GM23338 (cell line): Measurements from ENCODE around the gene SIN3B. TPM values are rescaled to one million over a fixed set of nuclear protein-coding genes. Genes with fewer than 3 reads are reported as not detected.

Source experiments
- ATAC-seq: fragments of 200-7000 bp; cut with Tn5 transposase; 3 replicates; pipeline ENCODE4 v1.9.1; 2020
- DNase-seq: peaks from one replicate; pipeline ENCODE4 v3.0.0-alpha.2; 2015; ENCODE audit warnings: low spot score
- H2AFZ ChIP-seq: fragments of 200-600 bp; sonication (generic); 2 replicates; pipeline ENCODE4 v1.8.0; 2016; ENCODE audit warnings: antibody characterized with exemption, mild to moderate bottlenecking, moderate library complexity
- H3F3A ChIP-seq: fragments of 200-600 bp; sonication (generic); replicated peaks from 2 replicates; pipeline ENCODE4 v1.8.0; 2017; ENCODE audit warnings: antibody characterized with exemption, mixed run types, low read depth
- H3K27ac ChIP-seq: fragments of 200-600 bp; sonication (generic); 2 replicates; pipeline ENCODE4 v1.6.1; 2016; ENCODE audit warnings: low read depth
- H3K27me3 ChIP-seq: fragments of 200-600 bp; sonication (generic); 2 replicates; pipeline ENCODE4 v1.8.0; 2016; ENCODE audit warnings: mild to moderate bottlenecking, mixed run types, moderate library complexity; ENCODE audit not compliant: insufficient read depth
- H3K36me3 ChIP-seq: fragments of 200-600 bp; sonication (generic); 2 replicates; pipeline ENCODE4 v1.8.0; 2016; ENCODE audit warnings: mild to moderate bottlenecking; ENCODE audit not compliant: insufficient read depth
- H3K4me1 ChIP-seq: fragments of 200-600 bp; sonication (generic); 2 replicates; pipeline ENCODE4 v1.8.0; 2016; ENCODE audit warnings: mild to moderate bottlenecking, moderate library complexity; ENCODE audit not compliant: insufficient read depth
- H3K4me2 ChIP-seq: fragments of 200-600 bp; sonication (generic); 2 replicates; pipeline ENCODE4 v1.7.1; 2017; ENCODE audit warnings: mixed run types
- H3K4me3 ChIP-seq: fragments of 200-600 bp; sonication (generic); 2 replicates; pipeline ENCODE4 v1.6.1; 2016; ENCODE audit warnings: mixed run types
- H3K79me2 ChIP-seq: fragments of 200-600 bp; sonication (generic); replicated peaks from 2 replicates; pipeline ENCODE4 v1.8.0; 2017; ENCODE audit warnings: mild to moderate bottlenecking; ENCODE audit not compliant: insufficient read depth
- H3K9me2 ChIP-seq: fragments of 200-600 bp; sonication (generic); 2 replicates; pipeline ENCODE4 v1.8.0; 2017; ENCODE audit not compliant: insufficient read depth
- H4K20me1 ChIP-seq: fragments of 200-600 bp; sonication (generic); replicated peaks from 2 replicates; pipeline ENCODE4 v1.8.0; 2017; ENCODE audit warnings: mild to moderate bottlenecking; ENCODE audit not compliant: insufficient read depth
- H3K27ac Mint-ChIP-seq: 2 replicates; pipeline ENCODE4 v1.8.0; 2020; ENCODE audit warnings: inconsistent platforms, mild to moderate bottlenecking, moderate library complexity, mixed read lengths
- H3K27me3 Mint-ChIP-seq: 3 replicates; pipeline ENCODE4 v1.8.0; 2022; ENCODE audit warnings: low read depth, mild to moderate bottlenecking, moderate library complexity, mixed read lengths, inconsistent platforms; ENCODE audit not compliant: insufficient read depth, poor library complexity
- H3K36me3 Mint-ChIP-seq: 3 replicates; pipeline ENCODE4 v1.8.0; 2021; ENCODE audit warnings: low read depth, mild to moderate bottlenecking, inconsistent platforms, moderate library complexity, mixed read lengths
- H3K4me1 Mint-ChIP-seq: 3 replicates; pipeline ENCODE4 v1.8.0; 2020; ENCODE audit warnings: mild to moderate bottlenecking, inconsistent platforms, mixed read lengths
- H3K4me3 Mint-ChIP-seq: 3 replicates; pipeline ENCODE4 v1.8.0; 2021; ENCODE audit warnings: moderate library complexity, mild to moderate bottlenecking, inconsistent platforms, mixed read lengths
- H3K9me3 Mint-ChIP-seq: 3 replicates; pipeline ENCODE4 v1.8.0; 2020; ENCODE audit warnings: moderate library complexity, mild to moderate bottlenecking, inconsistent platforms, mixed read lengths
- CREB1 ChIP-seq: fragments of 250-450 bp; sonication (Bioruptor Pico); IDR thresholded peaks from 2 replicates; pipeline ENCODE4 v1.5.0; 2020; ENCODE audit warnings: low read depth, mild to moderate bottlenecking, moderate library complexity
- CTCF ChIP-seq, 2 experiments: fragments of 200-600 bp in 1 of 2; sonication (generic) in 1 of 2; conservative IDR thresholded peaks; 2 replicates each; pipeline versions ENCODE4 v1.5.1 to v1.6.1; 2016 to 2017; ENCODE audit warnings: antibody characterized with exemption in 2 of 2, low read depth in 2 of 2, mild to moderate bottlenecking in 2 of 2, moderate library complexity in 1 of 2
- EZH2 ChIP-seq: fragments of 200-600 bp; sonication (generic); IDR thresholded peaks from one replicate; pipeline ENCODE4 v1.8.0; 2017; ENCODE audit warnings: antibody characterized with exemption, mild to moderate bottlenecking, low read depth; ENCODE audit not compliant: unreplicated experiment
- JUNB ChIP-seq: IDR thresholded peaks from one replicate; pipeline ENCODE4 v1.6.1; 2016; ENCODE audit warnings: antibody characterized with exemption; ENCODE audit not compliant: unreplicated experiment
- POLR2AphosphoS5 ChIP-seq: IDR thresholded peaks from 2 replicates; pipeline ENCODE4 v1.6.1; 2016; ENCODE audit warnings: antibody characterized with exemption, low read depth
- REST ChIP-seq: IDR thresholded peaks from one replicate; pipeline ENCODE4 v1.6.1; 2018; ENCODE audit warnings: antibody characterized with exemption; ENCODE audit not compliant: unreplicated experiment
- STAT1 ChIP-seq: IDR thresholded peaks from one replicate; pipeline ENCODE4 v1.6.1; 2016; ENCODE audit warnings: antibody characterized with exemption; ENCODE audit not compliant: unreplicated experiment
- ZNF331 ChIP-seq: fragments of 250-450 bp; sonication (Bioruptor Pico); IDR thresholded peaks from 2 replicates; pipeline ENCODE4 v1.5.0; 2020; ENCODE audit warnings: low read depth, mild to moderate bottlenecking, moderate library complexity
- polyA plus RNA-seq: library from polyadenylated mRNA; unstranded; fragments of >200 nt; fragmentation: Nextera tagmentation; extraction: Ambion mirVana; gene quantifications from 2 replicates; pipeline ENCODE4 v1.2.1, GENCODE V29; 2016
- total RNA-seq: library from RNA; depleted of rRNA; stranded (reverse); fragments of >200 nt; shearing (Covaris generic); gene quantifications from 2 replicates; pipeline ENCODE4 v1.2.3, GENCODE V29; 2014
- TF ChIP-seq, protein P1 (sequence below): IDR thresholded peaks from 2 replicates; pipeline ENCODE4 v1.6.1; 2016; ENCODE audit warnings: antibody characterized with exemption

SIN3B gene
- total and polyA plus RNA-seq, 2 experiments from 2014 or later = 37.6 to 68.6 TPM

DNA sequence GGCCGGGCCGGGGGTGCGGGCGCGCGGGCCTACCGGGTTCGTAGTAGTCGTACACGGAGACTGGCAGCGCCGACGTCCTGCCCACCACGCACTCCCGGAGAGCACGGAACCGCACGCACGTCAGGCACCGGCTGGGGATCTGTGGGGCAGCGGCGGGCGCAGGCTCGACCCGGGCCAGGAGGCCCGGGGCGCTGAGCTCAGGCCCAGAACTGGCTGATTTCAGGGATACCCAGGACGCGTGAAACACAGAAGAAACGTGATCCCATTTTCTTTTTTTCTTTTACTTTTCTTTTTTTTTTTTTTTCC is 68.6 kb downstream of the SIN3B start (continued):
- TF ChIP-seq CTCF (conservative IDR thresholded peaks at IDR 0.05; ENCODE audit: low read depth in 2 of 2) = no peak
- TF ChIP-seq, protein P1, sequence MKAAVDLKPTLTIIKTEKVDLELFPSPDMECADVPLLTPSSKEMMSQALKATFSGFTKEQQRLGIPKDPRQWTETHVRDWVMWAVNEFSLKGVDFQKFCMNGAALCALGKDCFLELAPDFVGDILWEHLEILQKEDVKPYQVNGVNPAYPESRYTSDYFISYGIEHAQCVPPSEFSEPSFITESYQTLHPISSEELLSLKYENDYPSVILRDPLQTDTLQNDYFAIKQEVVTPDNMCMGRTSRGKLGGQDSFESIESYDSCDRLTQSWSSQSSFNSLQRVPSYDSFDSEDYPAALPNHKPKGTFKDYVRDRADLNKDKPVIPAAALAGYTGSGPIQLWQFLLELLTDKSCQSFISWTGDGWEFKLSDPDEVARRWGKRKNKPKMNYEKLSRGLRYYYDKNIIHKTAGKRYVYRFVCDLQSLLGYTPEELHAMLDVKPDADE = no peak
- no peak for TF ChIP-seq CREB1
- no peak for TF ChIP-seq JUNB
- TF ChIP-seq STAT1 = no peak
- TF ChIP-seq EZH2 = no peak

- Histone ChIP-seq H3K27me3 (peaks cover 16% of the 10 kb centered on the region), H3K4me3 (peak overlapping the region; percentile 84; the same call in 1 of the 2 replicates), H3K27ac (no peak overlapping the region), H2AFZ (no peak overlapping the region), H4K20me1 (no peaks in the 10 kb centered on the region), H3K4me2 (peak overlapping the region; percentile 88; the same call in 1 of the 2 replicates), H3K36me3 (no peaks in the 10 kb centered on the region), H3K9me2 (no peaks in the 10 kb centered on the region), H3F3A (no peaks in the 10 kb centered on the region), H3K79me2 (no peaks in the 10 kb centered on the region), H3K4me1 (peaks cover 3% of the 10 kb centered on the region; the same call in 1 of the 2 replicates)
- DNase-seq = no peak
- H3K9me3 Mint-ChIP-seq = no peaks in the 10 kb centered on the region; the same call in 2 of the 3 replicates
- no peak overlapping the region for H3K27ac Mint-ChIP-seq
- H3K36me3 Mint-ChIP-seq = no peaks in the 10 kb centered on the region
- peaks cover 5% of the 10 kb centered on the region; the same call in 1 of the 3 replicates for H3K4me1 Mint-ChIP-seq
- no peak for TF ChIP-seq POLR2AphosphoS5
- no peak for TF ChIP-seq REST
- TF ChIP-seq, protein P1 = no peak
- TF ChIP-seq ZNF331 = no peak
- TF ChIP-seq CTCF (conservative IDR thresholded peaks at IDR 0.05; ENCODE audit: low read depth in 2 of 2) = no peak
- no peak for TF ChIP-seq STAT1
- ATAC-seq = no peak
- H3K27me3 Mint-ChIP-seq = peaks cover 25% of the 10 kb centered on the region
- peak overlapping the region; percentile 78 for H3K4me3 Mint-ChIP-seq
Observed at GRCh38 chr19:16898361-16899015, 69.3 kb downstream of the SIN3B start.
